GM12878 (cell line): ENCODE results near the gene SMG9. TPM values are rescaled to one million over a fixed set of nuclear protein-coding genes. Genes with fewer than 3 reads are reported as not detected.

Experiments used
- ATAC-seq: fragments of 200-7000 bp; cut with Tn5 transposase; 3 replicates; pipeline ENCODE4 v1.9.1; 2020; ENCODE audit warnings: mild to moderate bottlenecking, moderate library complexity
- BruUV-seq: library from RNA; stranded (reverse); fragments of 400-500 nt; replicated peaks from 2 replicates; lab custom pipeline; 2021; lab: Mats Ljungman, UMichigan
- CTCF ChIA-PET: fragments of 300-600 bp; sonication (Branson Sonifier 250); formaldehyde crosslinking; extraction: SDS; loops from one replicate; lab custom pipeline; 2021; ENCODE audit warnings: inconsistent platforms; lab: Yijun Ruan, JAX
- POLR2A ChIA-PET: fragments of 350-600 bp; formaldehyde crosslinking; extraction: SDS; loops from one replicate; lab custom pipeline; 2021; ENCODE audit warnings: inconsistent platforms; lab: Charles Lee
- RAD21 ChIA-PET: fragments of 300-600 bp; sonication (Branson Sonifier 250); formaldehyde crosslinking; loops from one replicate; lab custom pipeline; 2023; ENCODE audit warnings: antibody characterized with exemption; ENCODE audit not compliant: unreplicated experiment; lab: Charles Lee
- SMC1A ChIA-PET: fragments of 300-600 bp; sonication (Branson Sonifier 250); formaldehyde crosslinking; loops from one replicate; lab custom pipeline; 2023; ENCODE audit not compliant: unreplicated experiment, uncharacterized antibody; lab: Charles Lee
- DNase-seq: peaks from one replicate; pipeline ENCODE4 v3.0.0-alpha.2; 2011; ENCODE audit warnings: low read depth, low spot score
- FAIRE-seq: peaks from 3 replicates; lab custom pipeline; 2011; peaks lifted over from hg19 to GRCh38; lab: Jason Lieb, UNC
- H2AFZ ChIP-seq: 2 replicates; pipeline ENCODE4 v1.6.0; 2011; ENCODE audit warnings: low read depth, low read length, control low read depth; ENCODE audit not compliant: control insufficient read depth
- H3K27ac ChIP-seq: 2 replicates; pipeline ENCODE4 v1.5.1; 2011; ENCODE audit warnings: control low read depth; ENCODE audit not compliant: control insufficient read depth, insufficient read depth
- H3K27me3 ChIP-seq, 2 experiments: replicated peaks in 1 of 2; 2 replicates each; pipeline versions ENCODE4 v1.6.0 to v1.6.1; 2011; ENCODE audit warnings: low read length in 1 of 2; ENCODE audit not compliant: control insufficient read depth in 2 of 2, insufficient read depth in 2 of 2
- H3K36me3 ChIP-seq, 2 experiments: 2 replicates each; pipeline ENCODE4 v1.5.1; 2011; ENCODE audit warnings: low read length in 1 of 2; ENCODE audit not compliant: control insufficient read depth in 2 of 2, insufficient read depth in 2 of 2
- H3K4me1 ChIP-seq: 2 replicates; pipeline ENCODE4 v1.6.1; 2011; ENCODE audit warnings: mild to moderate bottlenecking, low read length, moderate library complexity, mixed read lengths; ENCODE audit not compliant: control insufficient read depth, insufficient read depth
- H3K4me2 ChIP-seq: 2 replicates; pipeline ENCODE4 v1.6.0; 2011; ENCODE audit warnings: control low read depth; ENCODE audit not compliant: control insufficient read depth, insufficient read depth
- H3K4me3 ChIP-seq: fragments of 200-600 bp; sonication (generic); 2 replicates; pipeline ENCODE4 v1.5.1; 2016
- H3K79me2 ChIP-seq: 2 replicates; pipeline ENCODE4 v1.6.0; 2011; ENCODE audit warnings: low read length; ENCODE audit not compliant: control insufficient read depth, insufficient read depth
- H3K9ac ChIP-seq: 2 replicates; pipeline ENCODE4 v1.8.0; 2011; ENCODE audit warnings: low read length, control low read depth, mixed read lengths; ENCODE audit not compliant: control insufficient read depth, insufficient read depth
- H3K9me3 ChIP-seq: replicated peaks from 3 replicates; pipeline ENCODE4 v1.5.1; 2011; ENCODE audit warnings: mild to moderate bottlenecking, low read length; ENCODE audit not compliant: control insufficient read depth, insufficient read depth
- H4K20me1 ChIP-seq: 2 replicates; pipeline ENCODE4 v1.6.0; 2011; ENCODE audit not compliant: control insufficient read depth, insufficient read depth
- MTA2 ChIP-seq: fragments of 450-650 bp; IDR thresholded peaks from 2 replicates; pipeline ENCODE4 v1.6.1; 2016; ENCODE audit warnings: low read depth, mild to moderate bottlenecking, moderate library complexity
- RELB ChIP-seq: fragments of 450-650 bp; IDR thresholded peaks from 2 replicates; pipeline ENCODE4 v1.6.1; 2017; ENCODE audit warnings: low read depth, mild to moderate bottlenecking, moderate library complexity
- WRNIP1 ChIP-seq: IDR thresholded peaks from 2 replicates; pipeline ENCODE4 v1.6.1; 2011; ENCODE audit warnings: low read depth, low read length, improper control_type of control experiment, borderline replicate concordance
- ZNF687 ChIP-seq: fragments of 450-650 bp; IDR thresholded peaks from 2 replicates; pipeline ENCODE4 v1.6.1; 2017; ENCODE audit warnings: mild to moderate bottlenecking, moderate library complexity
- ZSCAN29 ChIP-seq: fragments of 450-650 bp; IDR thresholded peaks from 2 replicates; pipeline ENCODE4 v1.6.1; 2017; ENCODE audit warnings: mild to moderate bottlenecking, moderate library complexity
- WGBS: methylation state at CpG from one replicate; pipeline ENCODE4 v1.1.6; 2016; ENCODE audit warnings: low lambda C conversion rate; ENCODE audit not compliant: insufficient replicate concordance, insufficient coverage; ENCODE audit errors: missing lambda C conversion rate; 5-methylcytosine and 5-hydroxymethylcytosine counted together
- in situ Hi-C: fragments of 300-500 bp; cut with MboI; formaldehyde crosslinking; loops from 9 replicates; pipeline ENCODE4 v1.14.3; 2018; ENCODE audit warnings: mixed read lengths
- intact Hi-C: fragments of 100-400 bp; cut with micrococcal nuclease; formaldehyde crosslinking; loops from one replicate; pipeline ENCODE4 v1.14.2; 2022; ENCODE audit not compliant: unreplicated experiment
- polyA plus RNA-seq, 11 experiments: library from polyadenylated mRNA; depleted of rRNA in 4 of 11; unstranded in 6 of 11; stranded (reverse) in 5 of 11; fragments of >200 nt; fragmentation: Nextera tagmentation in 4 of 11; fragmentation: Illumina TruSeq in 1 of 11; extraction: Ambion mirVana in 4 of 11; extraction: Trizol in 1 of 11; gene quantifications; 1 replicate in 1 of 11; 2 replicates in 10 of 11; pipeline versions ENCODE4 v1.2.1 to v1.2.3, GENCODE V29; 2011 to 2016; ENCODE audit warnings: inconsistent platforms in 2 of 11, missing spikeins in 2 of 11, low read depth in 1 of 11
- total RNA-seq, 4 experiments: library from RNA; depleted of rRNA in 3 of 4; stranded (reverse); fragments of >200 nt in 3 of 4; fragmentation: Illumina TruSeq in 1 of 4; extraction: Trizol in 1 of 4; gene quantifications; 2 replicates each; pipeline versions ENCODE4 v1.2.1 to v1.2.3, GENCODE V29; 2013 to 2021

Gene SMG9
- total and polyA plus RNA-seq, 10 of the 15 experiments (the other 5 are each of a cell fraction or from before 2014, with no cell fraction given), result 0.69 to 52.2 (median 28.1) TPM

GRCh38 chr19:43743059-43743458 lies 11.7 kb downstream of the SMG9 start (continued):
- TF ChIP-seq RELB (no peak), MTA2 (no peak), ZSCAN29 (no peak)
- TF ChIP-seq, all 136 proteins: peak for 0

GRCh38 chr19:43741075-43741825 lies 13.5 kb downstream of the SMG9 start:
- WGBS, result 90% methylated on average over 10 of the region's 10 CpGs
- H3K9me3 ChIP-seq, result no peaks in the 10 kb centered on the region
- no peak overlapping the region for H3K4me3 ChIP-seq
- RAD21 ChIA-PET, result no interaction called here
- CTCF ChIA-PET, result interaction anchor here (0.6 to 6.0 kb wide), 3 partner anchors 62 to 331 kb away, joined by 3 to 74 read pairs (median 3); no protein-coding TSS in a partner anchor
- H3K27me3 ChIP-seq, result no peaks in the 10 kb centered on the region
- H3K9ac ChIP-seq, result no peak overlapping the region
- TF ChIP-seq ZNF687, result no peak
- no peak for TF ChIP-seq WRNIP1
- H3K4me1 ChIP-seq, result peaks cover 10% of the 10 kb centered on the region
- no peaks in the 10 kb centered on the region; the same call in 1 of the 2 replicates for H3K79me2 ChIP-seq
- no peak overlapping the region for H3K27ac ChIP-seq
- BruUV-seq, result no TSS peak
- no peaks in the 10 kb centered on the region for H4K20me1 ChIP-seq
- SMC1A ChIA-PET, result no interaction called here
- no peak overlapping the region for H2AFZ ChIP-seq
- peaks cover 19 to 58% of the 10 kb centered on the region in 2 experiments for H3K36me3 ChIP-seq
- ATAC-seq (no peak), FAIRE-seq (no peak), DNase-seq (no peak)
- in situ Hi-C loops (no loop called here), intact Hi-C loops (no loop called here)
- POLR2A ChIA-PET, result interaction anchor here (1.0 to 1.6 kb wide), 2 partner anchors 13 to 37 kb away, joined by 3 read pairs; no protein-coding TSS in a partner anchor
- H3K4me2 ChIP-seq, result no peak overlapping the region
